OCI-LY3 (cell line): ENCODE results near the gene PLPP3.

ENCODE experiments used
- H2AFZ ChIP-seq: fragments of 200-600, 300-600 bp; shearing (Covaris generic); 2 replicates; pipeline ENCODE4 v1.6.0; 2014; ENCODE audit warnings: antibody characterized with exemption, low read depth, low read length
- H3K27ac ChIP-seq: fragments of 200-600, 300-600 bp; sonication (generic); 2 replicates; pipeline ENCODE4 v1.5.1; 2014; ENCODE audit warnings: mild to moderate bottlenecking, low read length, moderate library complexity, mixed read lengths
- H3K27me3 ChIP-seq: fragments of 200-600, 300-600 bp; sonication (generic); 2 replicates; pipeline ENCODE4 v1.6.1; 2014; ENCODE audit warnings: low read depth, low read length, mixed read lengths
- H3K36me3 ChIP-seq: fragments of 200-600, 300-600 bp; sonication (generic); replicated peaks from 2 replicates; pipeline ENCODE3; 2014; ENCODE audit warnings: low read depth, low read length, mixed read lengths
- H3K4me1 ChIP-seq: fragments of 300-600, 200-600 bp; sonication (generic); 2 replicates; pipeline ENCODE4 v1.6.1; 2014; ENCODE audit warnings: low read length, mixed read lengths
- H3K4me2 ChIP-seq: fragments of 200-600, 300-600 bp; sonication (generic); 2 replicates; pipeline ENCODE4 v1.6.1; 2014; ENCODE audit warnings: low read length, mixed read lengths
- H3K4me3 ChIP-seq: fragments of 300-600, 200-600 bp; sonication (generic); 2 replicates; pipeline ENCODE4 v1.5.1; 2014; ENCODE audit warnings: antibody characterized with exemption, mild to moderate bottlenecking, low read length, moderate library complexity
- H3K79me2 ChIP-seq: fragments of 300-600, 200-600 bp; shearing (Covaris generic); 2 replicates; pipeline ENCODE4 v1.6.1; 2014; ENCODE audit warnings: mild to moderate bottlenecking, low read length, mixed read lengths
- H3K9ac ChIP-seq: fragments of 300-600, 200-600 bp; shearing (Covaris generic); 2 replicates; pipeline ENCODE4 v1.6.0; 2014; ENCODE audit warnings: mild to moderate bottlenecking, low read length, moderate library complexity
- H3K9me3 ChIP-seq: fragments of 200-600, 300-600 bp; shearing (Covaris generic); 2 replicates; pipeline ENCODE4 v1.6.1; 2014; ENCODE audit warnings: low read length, mixed read lengths; ENCODE audit not compliant: insufficient read depth
- H4K20me1 ChIP-seq: fragments of 200-600, 300-600 bp; sonication (generic); 2 replicates; pipeline ENCODE4 v1.6.1; 2016; ENCODE audit warnings: low read length, mixed read lengths; ENCODE audit not compliant: insufficient read depth
- EZH2phosphoT487 ChIP-seq: fragments of 200-600 bp; shearing (Covaris generic); IDR thresholded peaks from 2 replicates; pipeline ENCODE4 v1.6.1; 2018; ENCODE audit warnings: antibody characterized with exemption, mixed run types, low read depth
- TF ChIP-seq, protein P1 (sequence below): fragments of 200-600, 300-600 bp; sonication (generic); IDR thresholded peaks from 2 replicates; pipeline ENCODE4 v1.5.1; 2014; ENCODE audit warnings: antibody characterized with exemption, low read length, low read depth

Gene PLPP3

DNA sequence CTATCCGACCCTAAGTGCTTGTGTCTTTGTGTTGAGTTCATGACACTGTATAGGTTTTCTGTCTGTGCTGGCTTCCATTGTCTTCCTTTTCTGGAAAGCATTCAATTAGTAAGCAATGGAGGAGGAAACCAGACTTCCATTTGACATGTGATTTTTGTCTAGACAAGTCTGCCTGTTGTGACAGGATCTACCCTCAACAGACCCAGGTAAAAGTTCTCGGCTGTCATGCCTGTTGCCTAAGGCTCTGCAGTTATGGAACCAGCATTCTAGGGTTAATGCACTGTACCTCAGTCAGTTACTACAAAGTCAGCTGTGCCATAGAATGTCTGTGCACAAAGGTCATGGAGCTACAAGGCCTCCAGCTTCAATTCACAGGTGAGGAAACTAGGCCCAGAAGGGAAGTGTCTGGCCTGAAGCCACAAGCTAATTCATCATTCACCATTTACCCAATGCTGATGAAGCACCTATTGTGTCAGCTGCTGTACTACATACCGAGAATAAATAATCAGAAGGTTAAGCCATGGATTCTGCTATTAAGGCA, 72.3 kb downstream of the PLPP3 start:
- H3K27ac ChIP-seq = no peak overlapping the region
- no peak overlapping the region for H3K4me2 ChIP-seq
- H3K4me3 ChIP-seq = no peak overlapping the region
- H2AFZ ChIP-seq = no peak overlapping the region
- H3K9ac ChIP-seq = no peak overlapping the region
- H3K79me2 ChIP-seq = no peaks in the 10 kb centered on the region
- H3K9me3 ChIP-seq = no peaks in the 10 kb centered on the region
- TF ChIP-seq, protein P1, sequence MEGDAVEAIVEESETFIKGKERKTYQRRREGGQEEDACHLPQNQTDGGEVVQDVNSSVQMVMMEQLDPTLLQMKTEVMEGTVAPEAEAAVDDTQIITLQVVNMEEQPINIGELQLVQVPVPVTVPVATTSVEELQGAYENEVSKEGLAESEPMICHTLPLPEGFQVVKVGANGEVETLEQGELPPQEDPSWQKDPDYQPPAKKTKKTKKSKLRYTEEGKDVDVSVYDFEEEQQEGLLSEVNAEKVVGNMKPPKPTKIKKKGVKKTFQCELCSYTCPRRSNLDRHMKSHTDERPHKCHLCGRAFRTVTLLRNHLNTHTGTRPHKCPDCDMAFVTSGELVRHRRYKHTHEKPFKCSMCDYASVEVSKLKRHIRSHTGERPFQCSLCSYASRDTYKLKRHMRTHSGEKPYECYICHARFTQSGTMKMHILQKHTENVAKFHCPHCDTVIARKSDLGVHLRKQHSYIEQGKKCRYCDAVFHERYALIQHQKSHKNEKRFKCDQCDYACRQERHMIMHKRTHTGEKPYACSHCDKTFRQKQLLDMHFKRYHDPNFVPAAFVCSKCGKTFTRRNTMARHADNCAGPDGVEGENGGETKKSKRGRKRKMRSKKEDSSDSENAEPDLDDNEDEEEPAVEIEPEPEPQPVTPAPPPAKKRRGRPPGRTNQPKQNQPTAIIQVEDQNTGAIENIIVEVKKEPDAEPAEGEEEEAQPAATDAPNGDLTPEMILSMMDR = no peak
- TF ChIP-seq EZH2phosphoT487 = no peak
- peaks cover 5% of the 10 kb centered on the region for H3K4me1 ChIP-seq
- no peaks in the 10 kb centered on the region for H4K20me1 ChIP-seq
- H3K27me3 ChIP-seq = no peaks in the 10 kb centered on the region
- H3K36me3 ChIP-seq = no peaks in the 10 kb centered on the region

DNA sequence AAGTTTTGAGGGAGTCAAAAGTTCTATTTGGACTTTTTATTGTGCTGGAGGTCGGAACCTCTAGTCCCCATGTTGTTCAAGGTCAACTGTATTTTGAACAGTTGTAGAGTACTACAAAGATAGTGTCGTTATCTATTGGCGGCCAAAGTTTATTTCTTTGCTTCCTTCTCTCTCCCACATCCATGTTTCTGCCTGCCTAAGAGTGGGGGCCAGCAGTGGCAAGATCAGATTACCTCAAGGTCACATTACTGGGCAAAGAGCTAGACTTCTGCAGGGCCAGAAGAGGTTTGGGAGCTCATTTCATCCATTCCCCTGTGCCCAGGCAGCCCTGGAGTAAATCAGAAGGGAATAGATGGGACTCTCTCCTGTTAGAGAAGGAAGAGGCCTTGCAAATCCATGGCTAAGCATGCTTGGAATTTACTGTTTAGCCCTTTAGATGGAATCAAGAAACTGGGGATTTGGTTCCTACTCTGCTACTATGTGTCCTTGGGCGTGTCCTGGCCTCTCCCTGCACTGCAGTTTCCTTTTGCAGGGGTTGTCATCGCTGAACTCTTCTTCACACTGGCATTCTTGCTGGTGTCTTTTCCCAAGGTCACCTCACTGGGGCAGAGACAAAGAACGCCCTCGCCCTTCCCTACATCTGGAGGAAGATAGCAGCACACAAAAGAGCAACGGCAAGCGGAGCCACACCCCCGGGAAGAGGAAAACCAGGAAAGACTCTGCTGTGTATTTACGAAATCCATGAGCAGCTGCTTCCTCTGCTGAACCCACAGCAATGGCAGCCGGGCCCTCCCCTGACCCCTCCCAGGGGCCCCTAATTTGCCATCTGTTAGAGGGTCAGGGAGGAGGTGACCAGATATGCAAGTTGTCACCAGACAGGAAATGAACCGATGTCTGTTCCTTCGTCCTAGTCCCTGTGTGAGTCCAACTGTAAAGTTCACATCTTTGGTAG, 73.3 kb downstream of the PLPP3 start:
- H3K36me3 ChIP-seq = no peaks in the 10 kb centered on the region
- no peaks in the 10 kb centered on the region for H3K79me2 ChIP-seq

DNA sequence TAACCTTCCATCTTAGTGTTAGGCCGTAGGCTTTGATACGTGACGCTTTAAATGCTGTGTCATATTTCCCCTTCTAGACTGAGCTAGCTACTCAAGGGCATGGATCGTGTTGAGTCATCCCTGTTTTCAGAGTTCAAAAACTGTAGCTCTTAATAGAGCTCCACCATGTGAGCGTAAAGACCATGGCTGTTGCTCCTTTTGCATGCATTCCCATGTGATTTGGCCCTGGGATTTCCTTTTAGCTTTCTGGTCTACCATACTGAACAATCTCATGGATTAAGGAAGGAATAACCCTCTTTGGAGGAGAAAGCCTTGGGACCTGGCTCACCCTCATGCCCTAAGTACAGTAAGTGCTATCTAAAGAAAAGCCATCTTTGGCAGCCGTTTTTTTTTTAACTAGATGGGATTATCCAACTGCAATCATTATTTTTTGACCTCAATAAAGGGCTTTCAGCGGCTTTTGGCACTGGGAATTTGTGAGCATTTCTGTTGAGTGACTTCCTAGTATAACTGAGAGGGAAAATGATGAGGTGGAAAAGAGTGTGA, 76.6 kb downstream of the PLPP3 start:
- Histone ChIP-seq H3K9me3 (no peaks in the 10 kb centered on the region), H4K20me1 (no peaks in the 10 kb centered on the region), H3K79me2 (no peaks in the 10 kb centered on the region), H3K9ac (no peak overlapping the region), H3K4me1 (no peaks in the 10 kb centered on the region), H3K27ac (no peak overlapping the region), H3K4me2 (no peak overlapping the region), H3K36me3 (no peaks in the 10 kb centered on the region), H3K27me3 (no peaks in the 10 kb centered on the region), H3K4me3 (no peak overlapping the region), H2AFZ (no peak overlapping the region)
- TF ChIP-seq, protein P1 = no peak
- no peak for TF ChIP-seq EZH2phosphoT487

More for the DNA sequence above, 73.3 kb downstream of the PLPP3 start:
- no peaks in the 10 kb centered on the region for H3K27me3 ChIP-seq
- H2AFZ ChIP-seq = no peak overlapping the region
- H4K20me1 ChIP-seq = no peaks in the 10 kb centered on the region
- peaks cover 5% of the 10 kb centered on the region for H3K4me1 ChIP-seq
- H3K4me2 ChIP-seq = no peak overlapping the region
- no peak overlapping the region for H3K4me3 ChIP-seq
- no peak overlapping the region for H3K9ac ChIP-seq
- TF ChIP-seq, protein P1 = no peak
- TF ChIP-seq EZH2phosphoT487 = no peak
- no peak overlapping the region for H3K27ac ChIP-seq
- no peaks in the 10 kb centered on the region for H3K9me3 ChIP-seq

DNA sequence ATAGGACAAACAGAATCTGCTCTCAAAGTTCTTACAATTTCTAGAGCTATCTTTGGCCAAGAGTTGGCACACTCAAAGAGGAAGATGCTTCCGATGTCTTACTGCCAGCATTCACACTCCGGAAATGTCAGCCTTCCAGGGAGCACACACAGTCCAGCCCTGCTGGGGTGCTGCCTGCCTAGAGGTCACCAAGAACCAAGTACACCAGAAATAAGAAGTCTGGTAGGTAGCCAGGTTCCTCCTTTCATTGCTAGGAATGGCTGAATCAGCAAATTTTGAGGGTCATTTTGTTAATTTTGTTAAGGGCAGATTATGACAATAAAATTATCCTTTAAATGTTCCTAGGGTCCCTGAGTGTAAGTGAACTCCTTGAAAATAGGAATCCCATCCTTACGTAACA, 77.5 kb downstream of the PLPP3 start:
- Histone ChIP-seq H4K20me1 (no peaks in the 10 kb centered on the region), H3K4me2 (no peak overlapping the region), H3K36me3 (no peaks in the 10 kb centered on the region), H3K27ac (no peak overlapping the region), H2AFZ (no peak overlapping the region), H3K79me2 (no peaks in the 10 kb centered on the region), H3K27me3 (no peaks in the 10 kb centered on the region), H3K4me1 (no peaks in the 10 kb centered on the region), H3K9ac (no peak overlapping the region), H3K4me3 (no peak overlapping the region), H3K9me3 (no peaks in the 10 kb centered on the region)
- no peak for TF ChIP-seq EZH2phosphoT487
- TF ChIP-seq, protein P1 = no peak
